OCI-LY1 (cell line): ENCODE results near the gene LAMC3.

ENCODE experiments used
- EZH2 ChIP-seq: fragments of 200-600 bp; sonication (generic), shearing (Covaris generic); IDR thresholded peaks from 2 replicates; pipeline ENCODE4 v1.8.0; 2017; ENCODE audit warnings: borderline replicate concordance, mixed run types, mild to moderate bottlenecking, antibody characterized with exemption, low read length, moderate library complexity, mixed read lengths
- TF ChIP-seq, protein P1 (sequence below): fragments of 200-600 bp; sonication (generic), shearing (Covaris generic); IDR thresholded peaks from 2 replicates; pipeline ENCODE4 v1.5.1; 2017; ENCODE audit warnings: mild to moderate bottlenecking, antibody characterized with exemption, low read length, moderate library complexity, mixed read lengths

DNA sequence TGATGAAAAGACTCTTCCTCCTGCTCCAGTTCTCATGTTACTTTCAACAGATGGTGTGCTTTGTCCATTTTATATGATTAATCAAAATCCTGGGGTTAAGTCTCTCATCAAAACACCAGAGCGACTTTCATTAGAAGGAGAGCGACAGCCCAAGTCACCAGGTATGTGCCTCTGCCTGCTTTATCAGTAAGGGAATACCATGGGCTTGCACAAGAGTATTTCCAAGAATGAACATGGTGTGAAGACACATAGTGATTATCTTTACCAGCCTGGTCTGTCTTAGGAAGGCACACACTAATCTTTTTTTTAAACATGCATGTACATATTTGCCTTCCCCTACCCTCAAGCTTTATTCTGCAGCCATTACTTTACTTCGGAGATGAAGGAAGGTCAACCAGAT lies 131.6 kb downstream of the LAMC3 start:
- TF ChIP-seq EZH2: no peak
- TF ChIP-seq, protein P1, sequence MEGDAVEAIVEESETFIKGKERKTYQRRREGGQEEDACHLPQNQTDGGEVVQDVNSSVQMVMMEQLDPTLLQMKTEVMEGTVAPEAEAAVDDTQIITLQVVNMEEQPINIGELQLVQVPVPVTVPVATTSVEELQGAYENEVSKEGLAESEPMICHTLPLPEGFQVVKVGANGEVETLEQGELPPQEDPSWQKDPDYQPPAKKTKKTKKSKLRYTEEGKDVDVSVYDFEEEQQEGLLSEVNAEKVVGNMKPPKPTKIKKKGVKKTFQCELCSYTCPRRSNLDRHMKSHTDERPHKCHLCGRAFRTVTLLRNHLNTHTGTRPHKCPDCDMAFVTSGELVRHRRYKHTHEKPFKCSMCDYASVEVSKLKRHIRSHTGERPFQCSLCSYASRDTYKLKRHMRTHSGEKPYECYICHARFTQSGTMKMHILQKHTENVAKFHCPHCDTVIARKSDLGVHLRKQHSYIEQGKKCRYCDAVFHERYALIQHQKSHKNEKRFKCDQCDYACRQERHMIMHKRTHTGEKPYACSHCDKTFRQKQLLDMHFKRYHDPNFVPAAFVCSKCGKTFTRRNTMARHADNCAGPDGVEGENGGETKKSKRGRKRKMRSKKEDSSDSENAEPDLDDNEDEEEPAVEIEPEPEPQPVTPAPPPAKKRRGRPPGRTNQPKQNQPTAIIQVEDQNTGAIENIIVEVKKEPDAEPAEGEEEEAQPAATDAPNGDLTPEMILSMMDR: no peak
